HFF-Myc (cell line): Measurements from ENCODE around the gene LIMS2.
A peak's percentile ranks its signal among the peaks of the same experiment; 100 is the strongest.

Source experiments
- DNase-seq: peaks from one replicate; pipeline ENCODE4 v3.0.0-alpha.2; 2011; ENCODE audit warnings: low read depth; ENCODE audit errors: extremely low read depth
- H3K4me3 ChIP-seq: replicated peaks from 2 replicates; pipeline ENCODE4 v1.5.1; 2011; ENCODE audit warnings: low read depth, mild to moderate bottlenecking, control low read depth, low read length
- CTCF ChIP-seq: IDR thresholded peaks from 2 replicates; pipeline ENCODE4 v1.5.1; 2012; ENCODE audit warnings: mild to moderate bottlenecking, low read depth, low read length, control low read depth; ENCODE audit errors: missing control alignments

Gene LIMS2

GRCh38 chr2:127705391-127706065 lies 30.2 kb upstream of the LIMS2 start:
- no peak for DNase-seq
- no peak for TF ChIP-seq CTCF
- no peak overlapping the region for H3K4me3 ChIP-seq

GRCh38 chr2:127704641-127705390 lies 29.5 kb upstream of the LIMS2 start:
- no peak for DNase-seq
- no peak for TF ChIP-seq CTCF
- H3K4me3 ChIP-seq: no peak overlapping the region

- no peak overlapping the region for H3K4me3 ChIP-seq
- no peak for DNase-seq
- no peak for TF ChIP-seq CTCF
Measured at GRCh38 chr2:127703282-127703681, 28.0 kb upstream of the LIMS2 start.

- no peak for TF ChIP-seq CTCF
- peak overlapping the region; percentile 55 for H3K4me3 ChIP-seq
- DNase-seq: no peak
Measured at GRCh38 chr2:127702395-127703009, 27.2 kb upstream of the LIMS2 start.

GRCh38 chr2:127701651-127702394 lies 26.5 kb upstream of the LIMS2 start:
- H3K4me3 ChIP-seq: peak overlapping the region; percentile 55
- peak; percentile 25 for DNase-seq
- TF ChIP-seq CTCF: no peak

GRCh38 chr2:127701193-127701650 lies 25.9 kb upstream of the LIMS2 start, which contains the start of gene SFT2D3:
Gene SFT2D3, plus strand, starts transcription at chr2:127701497. Its CDS starts 32 bp downstream, at chr2:127701529.
- H3K4me3 ChIP-seq: peak within 1 kb of the TSS; percentile 55
- DNase-seq: peak; percentile 51
- no peak for TF ChIP-seq CTCF
